GM19467 (cell line): ENCODE measurements around the gene SCNN1A.
"Not testable (repeated sequence)": the region's sequence is repeated elsewhere in the genome, so short reads cannot be mapped to it uniquely, and the experiment has no call there.

Source experiments
- ATAC-seq: cut with Tn5 transposase; IDR thresholded peaks from one replicate; pipeline ENCODE4 v1.9.1; 2021; ENCODE audit warnings: mild to moderate bottlenecking, moderate library complexity; ENCODE audit not compliant: unreplicated experiment

SCNN1A gene

DNA sequence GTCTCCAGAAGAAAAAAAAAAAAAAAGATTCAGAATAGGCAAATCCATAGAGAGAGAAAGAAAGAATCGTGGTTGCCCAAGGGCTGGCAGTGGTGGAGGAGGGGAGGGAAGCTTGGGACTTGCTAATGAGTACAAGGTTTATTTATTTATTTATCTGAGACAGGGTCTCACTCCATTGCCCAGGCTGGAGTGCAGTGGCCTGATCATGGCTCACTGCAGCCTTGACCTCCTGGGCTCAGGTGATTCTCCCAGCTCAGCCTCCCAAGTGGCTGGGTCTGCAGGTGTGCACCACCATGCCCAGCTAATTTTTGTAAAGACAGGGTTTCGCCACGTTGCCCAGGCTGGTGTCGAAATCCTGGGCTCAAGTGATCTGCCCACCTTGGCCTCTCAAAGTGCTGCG is 23.7 kb downstream of the SCNN1A start:
- ATAC-seq: no peak

GRCh38 chr12:6347367-6348338 is 27.7 kb downstream of the SCNN1A start:
- no peak for ATAC-seq

GRCh38 chr12:6346942-6347341 is 28.4 kb downstream of the SCNN1A start:
- ATAC-seq: no peak

DNA sequence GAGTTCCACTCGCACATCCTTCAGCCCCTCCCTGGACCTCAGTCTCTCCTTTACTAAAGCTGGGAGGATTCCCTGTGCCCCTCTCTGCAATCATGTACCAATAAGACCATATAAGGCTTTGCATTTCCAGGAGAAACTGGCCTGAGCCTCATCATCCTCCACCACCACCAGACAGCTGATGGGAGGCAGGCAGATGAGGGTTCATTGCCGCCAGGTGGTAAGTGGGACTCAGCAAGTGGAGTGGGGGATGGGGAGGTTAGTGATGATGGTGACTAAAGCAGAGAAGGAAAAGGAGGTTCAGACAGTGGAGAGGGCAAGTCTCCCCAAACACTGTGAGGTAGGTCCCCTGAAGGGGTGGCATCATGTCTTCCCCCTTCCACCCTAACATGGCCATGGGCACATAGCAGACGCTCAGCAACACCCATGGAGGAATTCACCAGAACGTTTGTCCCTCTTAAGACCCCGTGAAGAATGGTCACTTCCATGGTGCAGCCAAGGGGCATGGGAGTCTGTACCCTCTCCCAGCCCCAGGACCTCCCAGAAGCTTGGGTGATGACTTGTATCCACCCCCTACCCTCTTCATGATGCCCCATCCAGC is 29.0 kb downstream of the SCNN1A start:
- no peak for ATAC-seq

- ATAC-seq: no peak
These were observed 29.9 kb downstream of the SCNN1A start for GRCh38 chr12:6345319-6346091.

- not testable (repeated sequence) for ATAC-seq
These were observed 31.2 kb downstream of the SCNN1A start for GRCh38 chr12:6344101-6344660.

DNA sequence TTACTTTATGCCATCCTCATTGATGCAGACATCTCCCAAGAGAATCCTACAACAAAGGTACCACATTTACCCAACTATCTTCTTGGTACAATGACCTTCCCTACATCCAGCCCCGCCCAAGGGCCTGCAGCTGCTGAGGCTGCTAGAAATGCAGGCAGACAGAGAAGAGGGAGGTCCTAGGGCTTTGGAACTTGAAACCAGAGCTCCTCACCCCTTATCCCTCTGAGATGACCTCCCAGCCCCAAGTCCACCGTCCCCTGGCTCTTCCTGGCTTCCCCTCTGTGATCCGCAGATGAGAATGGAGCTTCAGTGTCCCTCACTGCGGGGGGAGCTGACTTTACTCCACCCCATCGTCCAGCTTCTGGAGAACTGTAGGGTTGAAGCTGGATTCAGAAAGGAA is 31.8 kb downstream of the SCNN1A start:
- ATAC-seq: no peak

- no peak for ATAC-seq
These were observed 33.0 kb downstream of the SCNN1A start for GRCh38 chr12:6342140-6342889.

DNA sequence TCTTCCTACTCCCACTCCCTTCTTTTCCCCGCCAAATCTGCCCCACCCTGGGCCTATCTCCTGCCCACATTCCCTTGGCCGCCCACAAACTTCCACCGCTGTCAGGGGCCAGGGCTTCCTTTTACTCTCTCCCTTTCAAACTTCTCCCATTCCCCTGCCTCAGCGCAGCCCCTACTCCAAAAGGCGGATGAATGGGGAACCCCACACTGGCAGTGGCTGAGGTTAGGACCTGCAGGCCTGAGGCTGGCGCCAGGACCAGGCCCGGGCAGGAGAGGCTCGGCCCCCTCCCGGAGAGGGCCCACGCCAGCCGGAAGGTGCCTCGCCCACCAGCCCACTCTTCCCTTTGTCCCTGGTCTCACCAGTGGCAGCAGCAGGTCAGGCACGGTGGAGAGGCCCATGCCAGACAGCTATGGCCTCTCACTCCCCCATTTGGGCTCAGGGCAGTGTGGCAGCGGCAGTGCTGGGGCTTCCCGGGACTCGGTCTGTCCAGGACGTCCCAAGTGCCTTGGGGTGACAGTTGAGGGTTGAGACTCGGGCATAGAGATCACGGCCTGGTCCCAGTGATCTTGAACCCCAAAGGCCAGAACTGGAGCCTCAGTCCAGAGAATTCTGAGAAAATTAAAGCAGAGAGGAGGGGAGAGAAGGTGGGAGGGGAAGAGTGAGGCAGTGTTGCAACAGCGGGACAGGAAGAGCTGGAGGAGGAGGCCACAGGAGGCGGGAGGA is 33.8 kb downstream of the SCNN1A start, which contains the start of gene TNFRSF1A:
Gene TNFRSF1A, minus strand, starts transcription at position 660 of the 723 bp plus-strand sequence. Its CDS starts 262 bp downstream, at position 398.
- no peak for ATAC-seq

GRCh38 chr12:6340745-6341416 is 34.5 kb downstream of the SCNN1A start:
- ATAC-seq: no peak

- ATAC-seq: no peak
These were observed 35.2 kb downstream of the SCNN1A start for GRCh38 chr12:6340032-6340638.

DNA sequence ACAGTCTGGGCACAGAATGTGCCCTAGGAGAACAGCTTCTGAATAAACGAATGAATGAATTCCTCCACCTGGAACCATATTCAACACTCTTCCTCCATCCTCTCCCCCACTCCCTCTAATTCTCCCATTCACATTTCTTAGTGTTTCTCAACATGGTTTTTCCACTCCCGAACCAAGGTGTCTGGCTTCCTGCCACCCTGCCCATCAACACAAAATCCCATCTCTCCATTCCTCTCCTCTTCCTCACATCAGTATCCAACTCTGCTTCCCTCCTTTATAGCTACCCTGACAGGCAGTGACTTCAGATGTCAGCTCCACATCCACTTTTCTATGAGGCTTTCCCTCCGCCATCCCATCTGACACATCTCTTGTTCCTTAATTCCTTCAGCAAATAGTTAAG is 36.4 kb downstream of the SCNN1A start:
- no peak for ATAC-seq

DNA sequence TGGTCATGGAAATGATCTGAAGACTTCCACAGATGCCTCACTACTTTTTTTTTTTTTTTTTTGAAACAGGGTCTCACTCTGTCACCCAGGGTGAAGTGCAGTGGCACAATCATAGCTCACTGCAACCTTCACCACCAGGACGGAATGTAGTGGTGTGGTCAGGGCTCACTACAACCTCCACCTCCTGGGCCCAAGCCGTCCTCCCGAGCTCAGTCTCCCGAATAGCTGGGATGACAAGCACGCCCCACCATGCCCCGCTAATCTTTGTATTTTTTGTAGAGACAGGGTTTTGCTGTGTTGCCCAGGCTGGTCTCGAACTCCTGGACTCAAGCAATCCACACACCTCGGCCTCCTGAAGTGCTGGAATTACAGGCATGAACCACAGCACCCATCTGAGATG is 36.8 kb downstream of the SCNN1A start:
- not testable (repeated sequence) for ATAC-seq

DNA sequence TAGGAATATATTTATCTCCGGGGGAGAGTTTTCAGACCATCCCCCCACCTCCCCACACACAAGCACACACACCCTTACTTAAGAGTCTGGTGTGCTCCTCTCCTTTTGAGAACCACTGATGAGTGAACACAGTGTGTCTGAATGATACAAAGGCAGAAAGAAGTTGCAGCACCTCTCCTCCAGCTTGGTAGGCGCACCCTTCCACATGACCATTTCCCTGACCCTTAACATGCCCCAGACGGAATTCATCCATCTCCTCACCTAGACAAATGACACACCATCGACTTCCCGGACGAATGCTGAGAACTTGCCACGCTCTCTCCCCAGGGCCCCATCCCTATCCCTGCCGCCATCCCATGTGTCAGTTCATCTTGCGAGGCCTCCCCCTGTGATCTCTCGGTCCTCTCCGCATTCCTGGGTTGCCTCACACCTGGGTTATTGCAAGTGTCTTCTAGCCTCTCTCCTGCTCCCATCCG is 37.4 kb downstream of the SCNN1A start:
- no peak for ATAC-seq

DNA sequence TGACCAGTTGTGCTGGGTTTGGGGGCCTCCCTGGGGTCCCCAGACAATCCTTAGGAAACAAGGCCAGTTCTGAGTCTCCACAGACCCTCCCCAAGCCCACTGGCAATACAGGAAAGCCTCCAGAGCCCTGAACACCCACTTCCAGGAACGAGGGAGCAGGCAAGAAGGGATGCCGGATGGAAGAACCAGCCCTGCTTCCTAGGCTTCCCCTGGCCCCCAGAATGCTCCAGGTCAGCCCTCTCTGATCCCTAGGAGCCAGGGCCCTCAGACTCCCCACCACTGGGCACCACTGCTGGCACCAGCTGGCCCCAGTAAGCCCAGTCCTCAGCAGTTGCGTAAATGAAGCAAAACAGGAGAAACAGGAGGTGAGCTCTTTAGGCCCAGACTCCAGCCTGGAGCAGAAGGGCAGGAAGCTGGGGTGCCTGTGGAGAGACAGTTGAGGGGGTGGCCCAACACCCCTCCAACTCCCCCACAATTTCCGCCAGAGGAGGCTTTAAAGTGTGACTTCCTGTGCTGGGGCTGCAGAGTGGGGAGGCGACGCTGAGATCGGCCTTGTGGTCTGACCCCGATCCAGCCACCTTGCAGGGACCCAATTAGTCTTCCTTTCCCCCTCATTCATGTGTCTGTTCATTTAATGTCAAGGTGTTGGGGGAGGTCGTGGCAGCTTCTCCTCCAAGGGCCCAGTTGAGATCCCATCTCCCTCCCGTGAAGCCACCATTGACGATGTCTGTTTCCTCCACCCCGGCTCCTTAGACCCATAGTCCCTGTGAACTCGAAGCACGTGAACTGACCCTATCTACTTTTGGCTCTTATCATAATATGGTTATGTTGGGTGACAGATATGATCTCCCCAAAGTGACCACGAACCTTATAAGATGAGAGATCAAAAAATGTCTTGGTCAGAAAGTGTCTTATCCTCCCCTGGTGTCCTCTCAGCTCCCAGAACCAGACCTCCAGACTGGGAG is 38.2 kb downstream of the SCNN1A start:
- no peak for ATAC-seq

GRCh38 chr12:6336079-6336888 is 39.1 kb downstream of the SCNN1A start:
- ATAC-seq: no peak
